GM21447 (cell line): ENCODE data around the gene UBE2V1.

ENCODE experiments used
- ATAC-seq: cut with Tn5 transposase; IDR thresholded peaks from one replicate; pipeline ENCODE4 v1.9.1; 2021; ENCODE audit not compliant: unreplicated experiment

The UBE2V1 gene

DNA sequence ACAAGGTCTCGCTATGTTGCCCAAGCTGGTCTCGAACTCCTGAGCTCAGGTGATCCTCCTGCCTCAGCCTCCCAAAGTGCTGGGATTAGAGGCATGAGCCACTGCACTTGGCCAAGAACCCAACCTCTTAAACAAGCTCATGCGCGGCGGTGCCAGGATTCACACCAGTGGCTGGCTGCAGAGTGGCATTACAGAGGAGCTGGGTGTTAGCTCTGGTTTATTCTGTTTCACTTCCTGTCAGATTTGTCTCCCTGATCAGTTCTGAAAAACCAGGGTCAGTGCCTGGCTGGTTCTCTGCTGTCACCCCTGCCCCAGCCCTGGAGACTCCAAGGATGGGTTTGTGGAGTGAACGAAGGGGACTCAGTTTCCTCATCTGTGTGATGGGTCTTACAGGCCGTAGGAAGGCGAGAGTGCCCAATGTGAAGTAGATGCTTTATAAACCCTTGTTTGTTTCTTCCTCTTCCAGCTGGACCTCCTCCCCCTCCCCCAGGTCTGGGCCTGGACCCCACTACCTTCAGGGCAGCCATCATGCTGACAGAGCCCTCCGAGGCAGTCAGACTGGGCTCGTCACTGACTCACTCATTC, 63.4 kb downstream of the UBE2V1 start:
- ATAC-seq: no peak

DNA sequence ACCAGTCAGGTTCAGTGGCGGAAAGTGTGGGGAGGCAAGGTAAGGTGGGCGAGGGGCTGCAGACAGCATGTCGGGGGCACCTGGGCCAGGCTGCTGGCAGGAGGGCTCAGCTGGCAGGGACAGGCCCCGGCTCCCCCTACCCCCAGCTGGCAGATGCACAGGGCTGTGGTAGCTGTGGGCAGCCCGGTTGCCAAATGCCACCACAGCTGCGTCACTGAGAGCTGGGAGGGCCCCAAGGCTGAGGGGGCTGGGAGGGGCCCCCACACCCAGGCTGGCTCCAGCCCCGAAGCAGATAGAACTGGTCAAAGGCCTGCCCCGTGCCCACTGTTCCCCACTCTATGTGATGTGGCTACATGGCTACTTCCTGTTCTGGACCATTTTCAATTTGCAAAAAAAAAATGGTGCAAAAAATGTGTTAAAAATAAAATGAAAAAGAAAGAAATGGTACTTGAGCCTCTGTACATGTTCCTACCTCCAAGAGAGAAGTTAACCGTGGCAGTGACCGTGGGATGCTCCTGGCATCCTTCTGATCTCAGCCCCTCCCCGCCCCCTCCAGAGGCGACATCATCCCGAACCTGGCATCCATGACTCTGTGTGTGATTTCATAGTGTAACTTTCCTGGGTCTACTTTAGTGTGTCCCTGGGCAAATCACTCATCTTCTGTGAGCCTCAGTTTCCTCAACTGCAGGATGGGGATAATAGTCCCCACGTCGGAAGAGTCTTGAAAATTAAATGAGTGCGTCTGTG, 64.4 kb downstream of the UBE2V1 start:
- no peak for ATAC-seq

DNA sequence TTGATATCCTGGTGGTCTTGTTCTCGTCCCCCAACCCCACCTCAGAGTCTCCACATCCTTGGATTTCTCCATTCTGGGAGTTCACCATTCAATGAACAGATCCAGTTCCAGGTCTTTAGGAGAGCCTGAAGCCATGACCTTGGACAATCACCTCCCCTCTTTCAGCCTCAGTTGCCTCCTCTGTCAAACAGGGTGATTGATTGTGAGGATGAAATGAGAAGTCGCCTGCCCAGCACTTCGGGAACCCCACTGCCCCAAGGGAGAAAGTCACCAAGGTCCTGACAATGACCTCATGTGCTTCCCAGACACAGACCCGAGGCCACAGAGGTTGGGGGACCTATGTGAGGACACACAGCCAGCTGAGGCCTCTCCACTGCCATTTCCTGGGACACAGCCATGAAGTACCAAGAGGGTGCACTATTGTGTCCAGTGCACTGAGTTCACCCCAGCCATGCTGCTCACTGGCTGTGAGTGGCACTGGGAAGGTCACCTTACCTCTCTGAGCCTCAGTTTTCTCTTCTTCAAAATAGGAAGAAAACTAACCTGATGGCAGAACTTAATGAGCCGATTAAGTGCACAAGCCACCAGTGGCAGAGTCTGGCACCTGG, 68.5 kb downstream of the UBE2V1 start:
- ATAC-seq: no peak

DNA sequence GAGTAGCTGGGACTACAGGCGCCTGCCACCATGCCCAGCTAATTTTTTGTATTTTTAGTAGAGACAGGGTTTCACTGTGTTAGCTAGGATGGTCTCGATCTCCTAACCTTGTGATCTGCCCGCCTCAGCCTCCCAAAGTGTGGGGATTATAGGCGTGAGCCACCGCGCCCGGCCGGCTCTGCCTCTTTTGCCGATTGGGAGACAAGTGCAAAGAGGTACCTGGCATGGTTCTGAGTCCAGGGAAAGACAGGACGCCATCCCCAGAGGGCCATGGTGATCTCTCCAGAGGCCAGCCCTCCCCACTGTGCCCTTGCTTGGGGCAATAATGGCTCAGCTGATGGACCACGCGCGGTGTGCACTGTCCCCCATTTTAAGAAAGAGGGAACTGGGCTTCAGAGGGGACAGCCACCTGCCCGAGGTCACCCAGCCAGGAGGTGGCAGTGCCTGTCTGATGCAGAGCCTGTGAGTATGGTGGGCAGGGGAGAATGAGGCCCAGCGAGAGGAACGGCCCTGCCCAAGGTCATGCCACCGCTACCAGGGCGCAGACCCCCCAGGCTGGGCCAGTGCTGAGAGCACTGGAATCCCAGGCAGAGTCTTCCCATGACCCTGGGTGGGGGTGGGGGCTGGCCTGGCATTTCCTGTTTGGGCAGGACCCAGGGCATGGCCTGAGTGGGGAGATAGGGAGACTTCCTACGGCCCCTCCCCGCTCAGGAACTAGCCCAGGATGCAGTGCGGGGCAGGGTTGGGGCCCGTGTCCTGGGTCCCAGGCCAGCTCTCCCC, 69.2 kb downstream of the UBE2V1 start:
- no peak for ATAC-seq

DNA sequence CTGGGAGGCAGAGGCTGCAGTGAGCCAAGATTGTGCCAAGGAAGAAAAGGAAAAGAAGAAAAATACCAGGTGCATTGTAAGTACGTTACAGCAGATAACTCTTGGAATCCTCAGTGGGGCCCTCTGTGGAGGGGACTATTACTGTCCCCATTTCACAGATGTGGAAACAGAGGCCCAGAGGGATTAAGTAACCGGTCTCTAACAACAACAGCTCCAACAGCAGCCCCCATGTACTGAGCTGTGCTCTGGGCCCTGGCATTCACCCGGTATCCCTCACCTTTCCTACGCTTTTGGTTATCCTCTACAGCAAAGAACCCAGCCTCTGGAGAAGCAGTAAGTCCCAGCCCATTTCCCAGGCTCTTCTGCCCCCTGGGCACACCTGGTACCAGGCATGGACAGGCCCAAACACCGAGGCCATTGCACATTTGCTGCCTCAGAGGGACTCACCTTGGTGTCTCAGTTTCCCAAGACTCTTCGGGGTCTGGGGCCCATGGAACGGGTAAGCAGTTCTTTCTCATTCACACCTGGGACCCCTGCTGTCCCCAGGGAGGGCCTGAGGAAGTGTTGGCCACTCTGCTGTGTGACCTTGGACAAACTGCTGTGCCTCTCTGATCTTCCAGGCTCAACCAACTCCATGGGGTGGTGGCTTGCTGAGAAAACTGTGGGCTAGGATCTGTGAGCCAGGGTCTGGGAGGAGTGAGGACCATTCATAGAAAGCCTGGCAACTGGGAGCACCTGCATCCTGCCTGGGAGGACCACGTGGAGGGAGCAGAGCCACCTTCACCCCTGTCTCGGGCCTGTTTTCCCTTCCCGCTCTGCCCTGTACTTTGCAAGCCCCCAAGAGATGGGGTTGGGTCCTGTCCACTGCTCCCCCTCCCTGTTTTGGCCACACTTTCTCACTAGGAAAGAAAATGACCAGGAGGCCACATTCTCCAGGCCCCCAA, 70.3 kb downstream of the UBE2V1 start:
- ATAC-seq: no peak

DNA sequence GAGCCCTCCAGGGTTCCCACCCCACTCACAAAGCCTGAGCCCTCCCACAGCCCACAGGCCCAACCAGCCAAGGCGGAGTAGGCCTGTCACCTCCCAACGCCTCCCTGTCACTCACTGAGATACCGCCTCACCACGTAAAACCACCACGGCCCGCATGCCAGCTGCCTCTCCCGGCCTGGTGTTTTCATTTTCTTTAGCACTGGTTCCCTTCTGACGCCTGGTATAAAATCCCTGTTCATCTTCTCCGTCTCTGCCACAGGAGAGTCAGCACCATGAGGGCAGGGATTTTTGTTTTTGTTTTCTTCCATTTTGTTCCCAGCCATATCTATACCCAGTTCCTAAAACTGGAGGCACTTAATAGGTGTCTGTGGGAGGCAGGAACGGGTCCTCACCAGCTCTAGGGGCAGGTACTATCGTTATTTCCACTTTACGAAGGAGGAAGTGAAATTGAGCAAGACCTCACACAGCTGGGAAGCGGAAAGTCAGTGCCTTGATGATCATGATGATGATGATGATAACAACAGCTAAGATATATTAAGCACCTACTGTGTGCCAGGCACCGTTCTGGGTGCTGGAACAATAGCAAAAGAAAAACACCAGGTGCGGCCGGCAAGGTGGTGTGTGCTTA, 71.6 kb downstream of the UBE2V1 start:
- ATAC-seq: peak; percentile 51

DNA sequence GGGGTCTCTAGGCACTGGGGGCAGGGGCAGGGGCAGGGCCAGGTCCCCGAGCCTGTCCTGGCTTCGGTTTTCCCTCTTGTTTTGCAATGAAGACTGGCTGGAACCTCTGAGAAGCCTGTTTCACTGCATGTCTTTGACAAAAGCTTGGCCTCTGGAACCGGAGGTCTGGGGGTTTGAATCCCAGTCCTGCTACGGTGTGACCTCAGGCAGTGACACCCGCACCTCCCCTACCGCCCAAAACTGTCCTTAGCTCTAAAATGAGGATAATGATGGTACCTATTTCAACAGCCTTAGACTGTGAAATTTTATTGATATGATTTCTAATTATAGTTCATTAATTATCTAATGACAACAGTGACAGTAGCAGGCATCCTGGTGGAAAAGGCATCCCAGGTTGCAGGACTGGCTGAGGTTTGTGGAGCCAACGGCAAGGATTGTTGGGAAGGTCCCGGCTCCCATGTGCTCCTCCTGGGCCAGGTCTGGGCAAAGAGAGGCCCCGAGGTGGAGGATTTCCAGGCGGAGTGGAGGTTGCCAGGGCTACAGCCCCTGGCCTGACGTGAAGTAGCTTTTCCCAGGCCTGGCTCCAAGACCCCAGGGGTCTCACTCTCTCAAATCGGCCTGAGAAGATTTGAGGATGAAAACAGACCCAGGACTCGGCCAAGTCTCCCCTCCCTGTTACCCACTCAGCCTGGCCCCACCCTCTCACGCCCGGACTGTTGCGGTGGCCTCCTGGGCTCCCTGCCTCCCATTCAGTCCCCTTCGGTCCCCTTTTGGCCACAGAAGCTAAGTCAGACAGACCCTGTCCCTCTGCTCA, 72.3 kb downstream of the UBE2V1 start:
- ATAC-seq: no peak

DNA sequence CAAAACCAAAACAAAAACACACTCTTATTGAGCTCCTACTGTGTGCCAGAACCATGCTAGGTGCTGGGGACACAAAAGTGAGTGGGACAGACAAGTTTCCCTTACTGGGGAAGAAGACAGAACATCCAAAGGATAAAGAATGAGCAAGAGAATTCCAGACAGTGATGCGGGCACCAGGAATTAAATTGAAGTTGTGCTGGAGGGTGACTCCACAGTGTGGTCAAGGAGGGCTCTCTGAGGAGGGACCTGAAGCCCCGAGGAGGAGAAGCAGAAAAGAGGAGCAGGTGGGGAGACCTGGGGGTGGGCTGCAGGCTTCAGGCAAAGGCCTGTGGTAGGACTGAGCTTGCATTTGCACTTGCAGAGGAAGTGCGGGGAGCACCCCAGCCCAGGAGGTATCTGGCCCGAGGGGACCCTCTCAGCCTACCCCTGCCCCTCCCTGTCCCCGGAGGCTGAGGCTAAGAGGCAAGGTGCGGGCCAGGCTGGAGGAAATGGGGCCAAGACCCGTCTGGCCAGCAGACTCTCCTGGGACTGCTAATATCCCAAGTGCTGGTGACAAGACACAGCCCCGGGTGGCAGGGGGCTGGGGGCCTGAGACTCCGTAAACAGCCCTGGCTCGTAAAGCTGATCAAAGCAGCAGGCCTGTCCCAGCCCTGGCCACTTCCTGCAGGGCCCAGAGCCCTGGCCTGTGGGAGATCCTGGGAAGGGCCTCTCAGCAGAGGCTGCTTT, 73.1 kb downstream of the UBE2V1 start:
- no peak for ATAC-seq

DNA sequence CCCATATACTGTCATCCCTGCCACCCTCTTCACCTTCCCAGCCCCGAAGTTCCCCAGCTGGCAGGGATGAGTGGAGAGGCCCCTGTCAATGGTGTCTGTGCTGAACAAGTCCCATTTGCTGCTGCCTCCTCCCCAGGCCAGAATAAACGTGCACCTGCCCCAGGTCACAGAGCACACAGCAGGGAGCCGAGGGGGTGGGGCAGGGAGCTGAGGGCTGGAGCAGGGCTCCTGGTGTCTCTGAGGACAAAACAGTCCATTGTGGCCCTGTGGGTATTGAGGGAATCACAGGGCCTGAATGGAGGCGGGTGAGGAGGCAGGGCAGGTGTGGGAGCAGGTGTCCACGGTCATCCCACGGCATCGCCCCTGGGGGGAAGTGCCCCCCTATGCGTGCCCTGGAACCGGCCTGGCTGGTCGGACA, 74.4 kb downstream of the UBE2V1 start:
- no peak for ATAC-seq

DNA sequence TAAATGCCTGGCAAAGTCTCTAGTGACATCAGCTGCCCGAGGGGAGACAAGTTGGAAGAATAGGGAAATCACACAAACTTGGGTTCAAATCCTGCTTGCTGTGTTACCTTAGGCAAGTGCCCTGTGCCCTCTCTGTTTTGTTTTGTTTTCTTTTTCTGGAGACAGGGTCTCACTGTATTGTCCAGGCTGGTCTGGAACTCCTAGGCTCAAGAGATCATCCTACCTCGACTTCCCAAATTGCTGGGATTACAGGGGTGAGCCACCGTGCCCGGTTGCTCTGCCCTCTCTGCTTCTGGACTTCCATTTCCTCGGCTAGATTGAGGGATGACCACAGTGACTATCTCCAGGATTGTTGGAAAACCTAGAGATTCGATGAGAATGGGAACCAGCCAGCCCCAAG, 74.8 kb downstream of the UBE2V1 start:
- ATAC-seq: no peak

DNA sequence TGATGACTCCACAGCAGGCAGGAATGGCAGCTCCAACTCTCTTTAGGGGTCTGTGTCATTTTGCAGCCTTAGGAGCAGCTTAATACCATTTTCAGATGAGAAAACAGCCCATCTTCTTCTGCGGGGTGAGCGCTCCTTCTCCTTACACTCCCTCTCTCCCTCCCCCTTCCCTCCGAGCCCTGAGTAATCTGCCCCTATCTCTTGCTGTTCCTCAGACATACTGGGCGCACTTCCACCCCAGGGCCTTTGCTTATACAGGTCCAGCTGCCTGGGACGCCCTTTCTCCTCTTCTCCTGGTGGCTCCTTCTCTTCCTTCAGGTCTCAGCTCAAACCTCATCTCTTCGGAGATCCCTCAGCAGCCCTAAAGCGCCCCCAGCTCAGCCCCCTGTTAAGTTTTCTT, 75.4 kb downstream of the UBE2V1 start:
- no peak for ATAC-seq

DNA sequence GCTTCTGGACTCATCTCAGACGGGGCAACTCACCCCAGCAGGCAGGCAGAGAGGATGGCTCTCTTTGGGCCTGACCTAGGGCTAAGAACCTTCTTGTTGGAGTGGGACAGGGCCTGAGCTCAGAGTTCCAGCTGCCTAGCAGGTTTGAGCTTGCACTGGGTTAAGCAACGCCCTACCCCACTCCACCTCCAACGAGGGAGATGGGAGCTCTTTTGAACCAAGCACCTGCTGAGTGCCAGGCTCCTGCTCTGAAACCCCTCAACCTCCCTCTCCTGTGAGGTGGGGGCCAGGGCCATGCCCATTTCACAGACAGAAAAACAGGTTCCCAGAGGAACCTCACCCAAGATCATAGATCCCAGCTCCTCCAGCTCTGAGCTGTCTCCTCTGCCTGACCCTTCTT, 75.8 kb downstream of the UBE2V1 start:
- no peak for ATAC-seq

DNA sequence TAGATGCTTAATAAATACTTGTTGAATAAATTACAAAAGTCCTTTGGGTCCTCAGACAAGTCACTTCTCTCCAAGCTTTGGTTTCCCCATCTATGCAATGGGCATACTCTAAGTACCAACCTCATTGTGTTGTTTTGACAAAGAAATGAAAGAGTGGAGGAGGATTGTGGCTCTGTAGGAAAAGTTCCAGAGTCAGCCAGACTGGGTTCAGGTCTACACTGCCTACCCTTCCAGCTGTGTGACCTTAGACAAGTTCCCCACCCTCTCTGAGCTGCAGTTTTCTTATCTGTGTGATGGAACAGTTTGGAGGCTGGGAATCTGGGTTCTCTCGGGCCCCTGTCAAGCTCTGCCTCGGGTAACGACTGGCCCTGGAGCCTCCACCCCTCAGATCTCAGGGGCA, 76.2 kb downstream of the UBE2V1 start:
- ATAC-seq: no peak

DNA sequence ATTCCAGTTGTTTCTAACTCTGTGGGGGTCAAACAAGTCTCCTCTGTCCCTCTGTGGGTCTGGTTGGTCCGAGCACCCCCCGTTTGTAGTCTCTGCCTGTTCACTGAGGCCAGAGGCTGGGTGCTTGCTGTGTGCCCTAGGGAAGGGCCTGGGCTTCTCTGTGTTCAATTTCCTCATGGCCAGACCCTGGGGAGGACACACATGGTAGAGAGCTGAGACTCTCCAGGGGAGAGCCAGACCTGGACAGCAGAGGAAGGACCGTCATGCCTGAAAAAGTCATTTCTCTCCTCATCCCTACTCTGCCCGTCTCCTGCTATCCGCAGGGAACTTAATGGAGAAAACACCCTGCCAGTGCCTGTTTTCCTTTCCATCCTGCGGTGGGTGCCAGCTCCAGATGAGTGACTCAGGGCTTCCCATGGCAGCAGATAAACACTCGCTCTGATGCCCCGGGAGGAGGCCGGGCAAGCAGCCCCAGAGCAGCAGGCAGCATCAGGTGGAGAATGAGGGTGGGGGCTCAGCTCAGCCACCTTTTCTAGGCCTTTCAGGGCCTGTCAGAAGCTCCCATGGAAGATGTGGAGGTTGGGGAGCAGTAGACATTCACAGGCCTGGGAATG, 78.3 kb downstream of the UBE2V1 start:
- ATAC-seq: no peak

DNA sequence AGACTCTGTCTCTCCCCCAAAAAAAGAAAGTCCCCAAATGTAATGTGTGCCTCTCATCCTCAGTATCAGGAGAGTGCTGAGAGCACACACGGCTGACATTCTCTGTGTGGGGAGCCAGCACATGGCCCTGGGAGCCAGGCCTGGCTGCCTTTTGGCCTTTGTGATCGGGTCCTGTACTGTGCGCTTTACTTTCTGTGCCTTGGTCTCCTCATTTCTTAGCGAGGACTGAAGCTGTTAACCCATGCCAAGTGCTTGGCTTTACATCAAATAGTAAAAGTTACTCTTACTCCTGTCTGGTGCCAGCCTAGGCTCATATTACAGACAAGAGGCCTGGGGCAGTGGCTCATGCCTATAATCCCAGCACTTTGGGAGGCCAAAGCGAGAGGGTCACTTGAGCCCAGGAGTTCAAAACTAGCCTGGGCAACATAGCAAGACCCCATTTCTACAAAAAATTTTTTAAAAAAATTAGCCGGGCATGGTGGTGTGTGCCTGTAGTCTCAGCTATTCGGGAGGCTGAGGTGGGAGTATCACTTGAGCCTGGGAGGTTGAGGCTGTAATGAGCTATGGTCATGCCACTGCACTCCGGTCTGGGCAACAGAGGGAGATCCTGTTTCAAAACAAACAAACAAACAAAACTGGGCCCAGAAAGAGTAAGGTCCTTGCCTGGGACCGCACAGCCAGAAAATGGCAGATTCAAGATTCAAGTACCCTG, 79.8 kb downstream of the UBE2V1 start:
- no peak for ATAC-seq
